Lung (tissue), 16 donors: Measurements from ENCODE around the gene KCNC4. TPM values are rescaled to one million over a fixed set of nuclear protein-coding genes. Genes with fewer than 3 reads are reported as not detected.

Experiments
- ATAC-seq: fragments of 200-7000 bp; cut with Tn5 transposase; one replicate; pipeline ENCODE4 v1.9.1; 2020; ENCODE audit warnings: moderate number of reproducible peaks; ENCODE audit not compliant: insufficient read depth, low FRiP score
- DNase-seq, 3 donors: peaks; one replicate each; pipeline ENCODE4 v3.0.0-alpha.2; 2013 to 2017
- H3K27ac ChIP-seq, 2 donors: one replicate each; pipeline ENCODE4 v1.5.1; 2013; ENCODE audit warnings: mild to moderate bottlenecking in 2 of 2, moderate library complexity in 2 of 2, control low read depth in 1 of 2, inconsistent platforms in 1 of 2, low read depth in 1 of 2, low read length in 1 of 2
- H3K27me3 ChIP-seq, 3 donors: one replicate each; pipeline ENCODE4 v1.5.1; 2013; ENCODE audit warnings: low read length in 2 of 3; ENCODE audit not compliant: control insufficient read depth in 3 of 3, insufficient read depth in 3 of 3
- H3K36me3 ChIP-seq, 4 donors: one replicate each; pipeline ENCODE4 v1.5.1; 2013; ENCODE audit warnings: low read length in 4 of 4, mild to moderate bottlenecking in 1 of 4, moderate library complexity in 1 of 4; ENCODE audit not compliant: control insufficient read depth in 4 of 4, insufficient read depth in 4 of 4
- H3K4me1 ChIP-seq, 5 donors: one replicate each; pipeline ENCODE4 v1.5.1; 2013; ENCODE audit warnings: low read length in 5 of 5, mild to moderate bottlenecking in 2 of 5, moderate library complexity in 1 of 5; ENCODE audit not compliant: control insufficient read depth in 5 of 5, insufficient read depth in 5 of 5
- H3K4me3 ChIP-seq: one replicate; pipeline ENCODE4 v1.5.1; 2013; ENCODE audit warnings: mild to moderate bottlenecking, control low read depth, moderate library complexity
- H3K9ac ChIP-seq, 2 donors: one replicate each; pipeline ENCODE4 v1.5.1; 2013; ENCODE audit warnings: low read length in 2 of 2, control low read depth in 1 of 2; ENCODE audit not compliant: insufficient read depth in 1 of 2
- H3K9me3 ChIP-seq, 4 donors: one replicate each; pipeline ENCODE4 v1.5.1; 2013; ENCODE audit warnings: low read length in 3 of 4, mild to moderate bottlenecking in 1 of 4, moderate library complexity in 1 of 4; ENCODE audit not compliant: control insufficient read depth in 4 of 4, insufficient read depth in 3 of 4
- CTCF ChIP-seq: IDR thresholded peaks from 2 replicates; pipeline ENCODE4 v1.5.1; 2012; ENCODE audit warnings: mild to moderate bottlenecking; ENCODE audit errors: control extremely low read depth, extremely low read depth
- WGBS, 2 donors: extraction: QIAGEN DNeasy Blood & Tissue Kit; methylation state at CpG; one replicate each; pipeline ENCODE4 v1.1.7; 2013; 5-methylcytosine and 5-hydroxymethylcytosine counted together
- long read RNA-seq, 5 donors: transcript quantifications; one replicate each; lab custom pipeline, GENCODE V29; 2026
- polyA plus RNA-seq, 2 donors: library from polyadenylated mRNA; stranded (reverse); fragments of 200-250 nt; gene quantifications; one replicate each; pipeline ENCODE4 v1.2.1, GENCODE V29; 2013
- total RNA-seq, 2 donors: library from RNA; depleted of rRNA in 1 of 2; stranded (reverse); fragments of >200 nt in 1 of 2; gene quantifications; one replicate each; pipeline ENCODE4 v1.2.1, GENCODE V29; 2014 to 2021
- donor health status: control.
- donor health status: control.
- donor health status: Bipolar disorder and iron deficiency.
- donor health status: healthy.
- donor health status: DM: yes; HTN: yes; CAD: no.

KCNC4 gene
- total RNA-seq: 1 to 10 TPM; 3.8 to 9.2 TPM
- polyA plus RNA-seq: 1 to 10 TPM; 3.1 to 3.2 TPM
- long read RNA-seq, donor 1, partial matches to known transcripts: 0 of 1 reads
- long read RNA-seq, donor 1, other reads (novel, unspliced or antisense): 0 of 1 reads
- long read RNA-seq, donor 2: 0 reads
- long read RNA-seq, donor 3, full-length matches to known transcripts: 2 of 10 reads
- long read RNA-seq, donor 3, partial matches to known transcripts: 8 of 10 reads
- long read RNA-seq, donor 3, other reads (novel, unspliced or antisense): 0 of 10 reads
- long read RNA-seq, donor 4: 0 reads
- long read RNA-seq, donor 5: 0 reads

- DNase-seq: peak; percentile 67 to 85 (median 76)
- Histone ChIP-seq H3K27me3 (peaks cover 0 to 45% (median 29%) of the 10 kb centered on the region in 3 donors), H3K9ac (no peak within 1 kb of the TSS), H3K36me3 (no peaks in the 10 kb centered on the region), H3K27ac (peak within 1 kb of the TSS; percentile 55 to 94), H3K4me3 (peak within 1 kb of the TSS; percentile 70), H3K9me3 (no peaks in the 10 kb centered on the region), H3K4me1 (peaks cover 0 to 12% (median 4%) of the 10 kb centered on the region in 5 donors)
- peak; percentile 87 for ATAC-seq
- 2 to 5% methylated on average over 38 to 103 of the region's 103 CpGs for WGBS, 2 donors
- no peak for TF ChIP-seq CTCF
These were observed at the start of gene KCNC4 for GRCh38 chr1:110209715-110210603. KCNC4 (plus strand) TSS chr1:110210314; CDS start chr1:110211500, 1,186 bp downstream.

- Histone ChIP-seq H3K4me3 (no peak overlapping the region), H3K27ac (no peak overlapping the region), H3K9ac (no peak overlapping the region), H3K36me3 (no peaks in the 10 kb centered on the region), H3K4me1 (no peaks in the 10 kb centered on the region), H3K27me3 (peaks cover 0 to 4% (median 0%) of the 10 kb centered on the region in 3 donors), H3K9me3 (peaks cover 0 to 22% (median 0%) of the 10 kb centered on the region in 4 donors)
- ATAC-seq (no peak), DNase-seq (no peak)
- TF ChIP-seq CTCF: no peak
- 45 to 59% methylated on average over 10 of the region's 10 CpGs for WGBS, 2 donors
These were observed 49.5 kb upstream of the KCNC4 start for GRCh38 chr1:110160538-110161100.

- WGBS, 2 donors: 91 to 95% methylated on average over 3 of the region's 3 CpGs
- no peaks in the 10 kb centered on the region for H3K36me3 ChIP-seq
- no peak overlapping the region for H3K27ac ChIP-seq
- DNase-seq: no peak
- H3K4me1 ChIP-seq: no peaks in the 10 kb centered on the region
- H3K9ac ChIP-seq: no peak overlapping the region
- TF ChIP-seq CTCF: no peak
- no peak overlapping the region for H3K4me3 ChIP-seq
- no peak for ATAC-seq
- H3K27me3 ChIP-seq: peaks cover 0 to 4% (median 0%) of the 10 kb centered on the region in 3 donors
- peaks cover 0 to 21% (median 0%) of the 10 kb centered on the region in 4 donors for H3K9me3 ChIP-seq
These were observed 48.9 kb upstream of the KCNC4 start for GRCh38 chr1:110161165-110161564.
